GM21526 (cell line): ENCODE data around the gene LIPC.

Source experiments
- ATAC-seq: cut with Tn5 transposase; IDR thresholded peaks from one replicate; pipeline ENCODE4 v1.9.1; 2021; ENCODE audit warnings: moderate library complexity; ENCODE audit not compliant: unreplicated experiment, low FRiP score

The LIPC gene

DNA sequence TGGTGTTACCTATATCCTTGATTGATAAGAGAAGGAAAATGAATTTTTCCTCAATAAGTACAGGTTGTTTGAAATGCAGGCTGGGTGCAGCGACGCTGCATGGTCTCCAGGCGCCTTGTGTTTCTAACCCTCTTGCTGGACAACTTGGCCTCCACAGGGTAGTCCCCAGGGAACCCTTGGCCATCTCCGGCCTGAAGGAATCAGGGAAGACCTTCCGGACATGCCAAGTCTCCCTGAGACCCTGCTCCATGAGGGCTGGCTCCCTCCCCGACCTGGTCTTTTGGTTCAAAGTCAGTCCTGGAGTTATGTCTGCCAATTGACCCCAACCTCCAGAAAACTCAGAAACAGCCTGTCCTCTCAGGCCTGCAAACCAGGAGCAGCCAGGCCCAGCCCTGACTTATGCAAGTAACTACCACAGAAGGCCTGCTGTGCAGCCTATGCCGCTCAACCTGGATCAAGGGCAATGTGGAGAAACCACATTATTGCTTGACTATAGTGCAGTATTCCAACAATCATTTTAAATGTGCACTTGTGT lies 98.3 kb downstream of the LIPC start:
- ATAC-seq = no peak

DNA sequence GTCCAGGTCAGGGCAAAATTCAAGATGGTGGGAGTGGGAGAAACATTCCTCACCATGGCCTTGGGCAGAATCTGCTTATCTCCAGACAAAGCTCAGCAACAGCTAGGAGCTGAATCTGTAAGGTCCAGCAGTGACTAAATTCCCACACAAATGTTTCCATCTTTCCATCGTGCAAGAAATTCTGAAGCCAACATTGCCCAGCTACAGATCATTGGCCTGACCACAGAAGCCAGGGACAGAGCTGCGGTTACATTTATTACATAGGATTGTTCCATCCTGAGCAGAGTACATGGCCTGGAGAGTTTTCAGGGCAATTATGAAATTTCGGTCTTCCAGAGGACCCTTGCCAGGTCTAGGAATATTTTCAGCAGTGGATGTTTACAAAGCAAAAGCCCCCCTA lies 100.3 kb downstream of the LIPC start:
- ATAC-seq = no peak

- ATAC-seq = no peak
Measured at GRCh38 chr15:58534556-58534955, 102.8 kb downstream of the LIPC start.

GRCh38 chr15:58535337-58535736 lies 103.5 kb downstream of the LIPC start:
- no peak for ATAC-seq

DNA sequence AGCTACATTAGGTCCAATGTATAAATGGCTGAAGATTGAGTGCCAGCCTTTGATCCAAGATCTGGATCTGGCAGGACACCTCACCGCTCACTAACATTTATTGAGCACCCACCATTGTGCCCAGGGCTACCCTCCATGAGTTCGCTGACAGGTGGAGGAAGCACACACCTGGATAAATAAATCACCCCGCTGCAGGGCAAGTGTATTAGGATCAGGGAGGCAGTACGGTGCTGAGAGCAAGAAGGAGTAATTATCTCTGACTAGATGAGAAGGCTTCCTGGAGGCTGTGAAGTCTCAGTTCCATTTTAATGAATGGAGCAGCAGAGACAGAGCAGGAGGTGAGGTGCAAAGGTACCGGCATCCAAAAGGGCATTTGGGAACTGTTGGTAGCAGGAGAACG lies 104.1 kb downstream of the LIPC start:
- ATAC-seq = no peak

GRCh38 chr15:58536414-58536813 lies 104.6 kb downstream of the LIPC start:
- no peak for ATAC-seq

- ATAC-seq = no peak
Measured at GRCh38 chr15:58537033-58537432, 105.2 kb downstream of the LIPC start.

DNA sequence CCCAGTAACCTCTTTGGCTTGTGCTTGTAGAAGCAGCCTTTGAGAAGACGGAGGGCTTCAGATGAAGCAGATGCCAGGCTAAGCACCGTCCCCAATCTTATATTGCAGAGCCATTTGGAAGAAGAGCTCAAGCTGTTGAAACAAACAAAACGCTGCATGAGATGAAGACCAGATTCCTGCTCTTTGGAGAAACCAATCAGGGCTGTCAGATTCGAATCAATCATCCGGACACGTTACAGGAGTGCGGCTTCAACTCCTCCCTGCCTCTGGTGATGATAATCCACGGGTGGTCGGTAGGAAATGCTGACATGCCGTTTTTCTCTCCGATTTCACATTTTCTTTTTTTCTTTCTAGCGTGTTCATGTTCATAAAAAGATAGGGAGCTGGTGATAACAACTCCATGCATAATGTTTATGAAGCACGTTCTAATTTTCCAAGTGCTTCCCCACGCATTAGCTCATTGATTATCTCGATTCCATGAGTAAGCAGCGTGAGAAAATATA lies 106.5 kb downstream of the LIPC start:
- ATAC-seq = no peak

- ATAC-seq = no peak
Measured at GRCh38 chr15:58538901-58539300, 107.1 kb downstream of the LIPC start.

GRCh38 chr15:58539548-58539947 lies 107.8 kb downstream of the LIPC start:
- no peak for ATAC-seq

DNA sequence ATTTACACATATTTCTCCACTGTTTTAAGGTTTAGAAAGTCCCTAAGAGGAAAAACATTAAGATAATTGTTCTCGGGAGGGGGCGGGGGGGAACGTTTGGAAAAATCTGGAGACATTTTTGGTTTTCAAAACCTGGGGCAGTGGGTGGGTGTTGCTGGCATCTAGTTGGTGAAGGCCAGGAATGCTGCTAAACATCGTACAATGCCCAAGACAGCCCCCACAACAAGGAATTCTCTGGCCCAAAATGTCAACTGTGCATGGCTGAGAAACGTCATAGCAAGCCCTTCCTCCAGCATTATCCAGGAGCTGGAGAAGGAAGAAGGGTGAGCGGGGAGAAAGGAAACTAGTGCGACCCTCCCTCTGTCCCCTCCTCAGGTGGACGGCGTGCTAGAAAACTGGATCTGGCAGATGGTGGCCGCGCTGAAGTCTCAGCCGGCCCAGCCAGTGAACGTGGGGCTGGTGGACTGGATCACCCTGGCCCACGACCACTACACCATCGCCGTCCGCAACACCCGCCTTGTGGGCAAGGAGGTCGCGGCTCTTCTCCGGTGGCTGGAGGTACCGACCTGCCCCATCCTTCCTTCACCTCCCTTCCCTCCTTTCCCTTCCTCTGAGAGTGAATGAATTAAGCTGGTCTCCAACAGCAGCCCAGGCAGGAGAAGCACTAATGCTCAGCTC lies 109.8 kb downstream of the LIPC start:
- no peak for ATAC-seq

GRCh38 chr15:58543664-58544335 lies 112.0 kb downstream of the LIPC start:
- ATAC-seq = no peak

DNA sequence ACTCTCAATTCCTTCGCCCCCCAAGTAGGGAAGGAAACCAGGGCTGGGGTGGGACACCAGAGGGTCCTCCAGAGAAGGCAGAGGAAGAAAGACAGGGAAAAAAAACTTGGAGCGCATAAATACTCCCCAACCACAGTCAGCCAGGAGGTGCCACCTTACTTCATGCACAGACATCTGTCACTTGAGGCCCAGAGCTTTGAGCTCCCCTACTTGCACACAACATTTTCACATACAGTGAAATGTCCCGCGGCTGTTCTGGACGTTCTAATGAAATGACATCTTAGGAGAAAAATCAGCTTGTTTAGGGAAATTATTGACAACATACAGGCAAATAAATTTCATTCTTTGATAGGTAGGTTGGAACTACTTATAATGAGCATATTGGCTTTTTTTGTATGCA lies 113.0 kb downstream of the LIPC start:
- no peak for ATAC-seq

- ATAC-seq = no peak
Measured at GRCh38 chr15:58545307-58546065, 113.7 kb downstream of the LIPC start.

- no peak for ATAC-seq
Measured at GRCh38 chr15:58546066-58546591, 114.3 kb downstream of the LIPC start.

GRCh38 chr15:58546635-58547627 lies 115.1 kb downstream of the LIPC start:
- ATAC-seq = no peak

DNA sequence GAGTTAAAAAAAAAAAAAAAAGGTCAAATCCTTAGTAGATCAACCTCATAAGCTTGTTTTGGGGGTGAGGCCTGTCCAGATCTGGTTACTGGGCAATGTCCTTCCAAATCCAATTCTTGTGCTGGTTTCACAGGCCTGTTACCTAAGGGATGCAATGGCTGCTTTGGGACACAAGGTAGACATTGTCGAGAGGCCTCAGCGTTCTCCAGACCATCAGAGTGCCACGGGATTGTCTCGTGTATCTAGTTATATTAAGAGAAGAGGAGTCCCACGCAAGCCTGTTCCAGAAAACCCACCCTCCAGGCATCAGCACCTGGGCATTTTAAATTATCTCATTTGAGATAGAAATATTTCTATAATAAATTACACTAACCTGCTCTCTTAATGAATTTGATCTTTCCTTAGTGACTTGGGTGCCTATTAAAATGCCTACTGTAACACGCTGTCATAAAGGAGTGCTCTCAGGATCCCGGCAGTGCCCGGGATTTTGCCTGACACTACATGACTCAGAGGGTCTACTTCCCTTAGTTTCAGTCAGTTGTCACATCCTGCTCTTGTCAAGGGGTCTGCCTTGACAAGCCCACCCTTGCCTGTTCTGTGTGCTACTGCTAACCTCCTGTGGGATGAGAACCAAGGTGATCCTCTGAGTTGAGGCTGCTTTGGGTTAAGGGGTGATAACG lies 116.0 kb downstream of the LIPC start:
- no peak for ATAC-seq

- no peak for ATAC-seq
Measured at GRCh38 chr15:58548308-58549012, 116.7 kb downstream of the LIPC start.
